Spleen (tissue), 11 donors: ENCODE results near the gene APOBEC3G. TPM values are rescaled to one million over a fixed set of nuclear protein-coding genes. Genes with fewer than 3 reads are reported as not detected.
A peak's percentile ranks its signal among the peaks of the same experiment; 100 is the strongest.

Experiments
- DNase-seq: peaks from one replicate; pipeline ENCODE4 v3.0.0-alpha.2; 2020
- H3K27ac ChIP-seq, 8 donors: fragments of 200-600 bp; sonication (generic) in 7 of 8; 1 replicate in 4 of 8; 2 replicates in 4 of 8; pipeline versions ENCODE4 v1.5.0 to v1.8.0; 2016 to 2021; ENCODE audit warnings: inconsistent platforms in 4 of 8, mild to moderate bottlenecking in 4 of 8, moderate library complexity in 1 of 8
- H3K27me3 ChIP-seq, 7 donors: fragments of 200-600 bp; sonication (generic) in 6 of 7; replicated peaks in 1 of 7; 1 replicate in 4 of 7; 2 replicates in 3 of 7; pipeline versions ENCODE4 v1.5.0 to v1.8.0; 2016 to 2021; ENCODE audit warnings: inconsistent platforms in 3 of 7, mild to moderate bottlenecking in 1 of 7
- H3K36me3 ChIP-seq, 6 donors: fragments of 200-600 bp; sonication (generic) in 5 of 6; 1 replicate in 4 of 6; 2 replicates in 2 of 6; pipeline versions ENCODE4 v1.5.0 to v1.8.0; 2016 to 2021; ENCODE audit warnings: inconsistent platforms in 2 of 6
- H3K4me1 ChIP-seq, 6 donors: fragments of 200-600 bp; sonication (generic) in 5 of 6; 1 replicate in 3 of 6; 2 replicates in 3 of 6; pipeline versions ENCODE4 v1.5.0 to v1.8.0; 2016 to 2021; ENCODE audit warnings: inconsistent platforms in 3 of 6
- H3K4me3 ChIP-seq, 8 donors: fragments of 200-600 bp; sonication (generic) in 7 of 8; 1 replicate in 4 of 8; 2 replicates in 4 of 8; pipeline versions ENCODE4 v1.5.0 to v1.8.0; 2016 to 2021; ENCODE audit warnings: inconsistent platforms in 4 of 8, mild to moderate bottlenecking in 4 of 8, moderate library complexity in 2 of 8
- H3K9me3 ChIP-seq, 8 donors: fragments of 200-600 bp; sonication (generic) in 7 of 8; 1 replicate in 4 of 8; 2 replicates in 4 of 8; pipeline versions ENCODE4 v1.5.0 to v1.8.0; 2016 to 2021; ENCODE audit warnings: inconsistent platforms in 4 of 8
- POLR2A ChIP-seq, 3 donors: fragments of 450-650 bp; IDR thresholded peaks; one replicate each; pipeline ENCODE4 v1.5.1; 2017; ENCODE audit warnings: antibody characterized with exemption in 3 of 3, mild to moderate bottlenecking in 1 of 3
- POLR2AphosphoS5 ChIP-seq, 3 donors: sonication (generic); formaldehyde crosslinking; IDR thresholded peaks; one replicate each; pipeline ENCODE4 v1.5.1; 2017; ENCODE audit warnings: antibody characterized with exemption in 3 of 3
- WGBS, 5 donors: extraction: QIAGEN DNeasy Blood & Tissue Kit in 3 of 5; methylation state at CpG; one replicate each; pipeline versions ENCODE4 v1.1.5 to v1.1.7; 2013 to 2018; 5-methylcytosine and 5-hydroxymethylcytosine counted together
- intact Hi-C: fragments of 100-400 bp; cut with DNase I; formaldehyde crosslinking; loops from one replicate; pipeline ENCODE4 v1.15.0; 2023; ENCODE audit warnings: low total_unique reads
- polyA plus RNA-seq, 3 donors: library from polyadenylated mRNA; stranded (reverse); fragments of 200-250 nt; gene quantifications; one replicate each; pipeline ENCODE4 v1.2.1, GENCODE V29; 2013
- small RNA-seq, 4 donors: library from RNA; depleted of rRNA; stranded (forward); fragments of <200 nt; gene quantifications; one replicate each; pipeline ENCODE3, GENCODE V24; 2016
- total RNA-seq, 7 donors: library from RNA; depleted of rRNA in 3 of 7; stranded (reverse); fragments of >200 nt in 3 of 7; fragmentation: NEBNext Ultra II Directional in 4 of 7; extraction: Animal tissue kit (Norgen Biotek cat#: 25700) in 4 of 7; gene quantifications; one replicate each; pipeline versions ENCODE4 v1.1.0 to v1.2.1, GENCODE V29; 2016 to 2021
- TF ChIP-seq, protein P1 (sequence below), 11 experiments: fragments of 200-600 bp in 7 of 11; fragments of 450-650 bp in 4 of 11; sonication (generic) in 4 of 11; IDR thresholded peaks in 8 of 11; conservative IDR thresholded peaks in 3 of 11; 1 replicate in 7 of 11; 2 replicates in 4 of 11; pipeline versions ENCODE4 v1.4.0 to v1.8.0; 2016 to 2021; ENCODE audit warnings: antibody characterized with exemption in 11 of 11, inconsistent platforms in 4 of 11, mild to moderate bottlenecking in 1 of 11
- donor health status: healthy with polysubstance abuse.
- donor health status: DM: no; HTN: no; CAD: no; lungs with moderate emphysema.
- donor health status: DM: no; HTN: no; CAD: no.
- donor health status: Bipolar disorder and iron deficiency.
- donor health status: healthy.
- donor health status: DM: no; HTN: no; CAD: no.
- donor health status: DM: yes; HTN: yes; CAD: no.

The APOBEC3G gene
- total and polyA plus RNA-seq, 10 donors = 44.3 to 72.8 (median 52.0) TPM

GRCh38 chr22:39134366-39135091 is 57.5 kb downstream of the APOBEC3G start:
- TF ChIP-seq POLR2AphosphoS5 (IDR thresholded peaks at IDR 0.05) (no peak), POLR2A (IDR thresholded peaks at IDR 0.05) (no peak)
- TF ChIP-seq, protein P1, sequence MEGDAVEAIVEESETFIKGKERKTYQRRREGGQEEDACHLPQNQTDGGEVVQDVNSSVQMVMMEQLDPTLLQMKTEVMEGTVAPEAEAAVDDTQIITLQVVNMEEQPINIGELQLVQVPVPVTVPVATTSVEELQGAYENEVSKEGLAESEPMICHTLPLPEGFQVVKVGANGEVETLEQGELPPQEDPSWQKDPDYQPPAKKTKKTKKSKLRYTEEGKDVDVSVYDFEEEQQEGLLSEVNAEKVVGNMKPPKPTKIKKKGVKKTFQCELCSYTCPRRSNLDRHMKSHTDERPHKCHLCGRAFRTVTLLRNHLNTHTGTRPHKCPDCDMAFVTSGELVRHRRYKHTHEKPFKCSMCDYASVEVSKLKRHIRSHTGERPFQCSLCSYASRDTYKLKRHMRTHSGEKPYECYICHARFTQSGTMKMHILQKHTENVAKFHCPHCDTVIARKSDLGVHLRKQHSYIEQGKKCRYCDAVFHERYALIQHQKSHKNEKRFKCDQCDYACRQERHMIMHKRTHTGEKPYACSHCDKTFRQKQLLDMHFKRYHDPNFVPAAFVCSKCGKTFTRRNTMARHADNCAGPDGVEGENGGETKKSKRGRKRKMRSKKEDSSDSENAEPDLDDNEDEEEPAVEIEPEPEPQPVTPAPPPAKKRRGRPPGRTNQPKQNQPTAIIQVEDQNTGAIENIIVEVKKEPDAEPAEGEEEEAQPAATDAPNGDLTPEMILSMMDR (IDR thresholded peaks at IDR 0.05 in 8 of 11, conservative IDR thresholded peaks at IDR 0.05 in 3 of 11) = no peak
- Histone ChIP-seq H3K36me3 (peaks cover 0 to 89% (median 28%) of the 10 kb centered on the region in 6 donors), H3K4me3 (no peak overlapping the region), H3K9me3 (no peaks in the 10 kb centered on the region), H3K4me1 (peaks cover 0 to 22% (median 9%) of the 10 kb centered on the region in 6 donors), H3K27me3 (no peaks in the 10 kb centered on the region), H3K27ac (no peak overlapping the region)
- intact Hi-C loops = no loop called here
- DNase-seq = peak; percentile 74
- 86 to 95% (median 94%) methylated on average over 17 to 35 of the region's 35 CpGs for WGBS, 5 donors

GRCh38 chr22:39135092-39135896 is 58.2 kb downstream of the APOBEC3G start:
- Histone ChIP-seq H3K9me3 (no peaks in the 10 kb centered on the region), H3K4me1 (peaks cover 0 to 22% (median 9%) of the 10 kb centered on the region in 6 donors), H3K27me3 (no peaks in the 10 kb centered on the region), H3K27ac (no peak overlapping the region), H3K36me3 (peaks cover 0 to 86% (median 28%) of the 10 kb centered on the region in 6 donors), H3K4me3 (no peak overlapping the region)
- 52 to 71% (median 67%) methylated on average over 11 to 15 of the region's 15 CpGs for WGBS, 5 donors
- intact Hi-C loops = no loop called here
- TF ChIP-seq, protein P1 (IDR thresholded peaks at IDR 0.05 in 8 of 11, conservative IDR thresholded peaks at IDR 0.05 in 3 of 11) = peak in 7 of 11 experiments; percentile 17 to 64 (median 45)
- TF ChIP-seq POLR2AphosphoS5 (IDR thresholded peaks at IDR 0.05) (peak in 1 of 3 donors; percentile 22), POLR2A (IDR thresholded peaks at IDR 0.05) (no peak)
- peak; percentile 81 for DNase-seq

GRCh38 chr22:39136317-39136716 is 59.2 kb downstream of the APOBEC3G start:
- Histone ChIP-seq H3K27me3 (no peaks in the 10 kb centered on the region), H3K36me3 (peaks cover 0 to 87% (median 28%) of the 10 kb centered on the region in 6 donors), H3K27ac (no peak overlapping the region), H3K4me1 (peaks cover 0 to 18% (median 5%) of the 10 kb centered on the region in 6 donors), H3K9me3 (no peaks in the 10 kb centered on the region), H3K4me3 (no peak overlapping the region)
- 83 to 96% (median 94%) methylated on average over 8 of the region's 8 CpGs for WGBS, 5 donors
- TF ChIP-seq, protein P1 (IDR thresholded peaks at IDR 0.05 in 8 of 11, conservative IDR thresholded peaks at IDR 0.05 in 3 of 11) = no peak
- no peak for TF ChIP-seq POLR2A (IDR thresholded peaks at IDR 0.05)
- TF ChIP-seq POLR2AphosphoS5 (IDR thresholded peaks at IDR 0.05) = peak in 2 of 3 donors; percentile 10 to 32
- peak; percentile 61 for DNase-seq
- intact Hi-C loops = no loop called here

Small RNAs within 50 kb of the gene (small RNA-seq; reads per million reads assigned to genes)
- gene AL022318.2 (0 reads per million in 4 donors), gene COX5BP7 (0 reads per million in 4 donors)

Other genes with a start within 250 kb of the APOBEC3G start
- 10 to 100 TPM in 1 of 7 donors, 1 to 10 TPM in 6; 3.8 to 11.5 (median 5.0) TPM for gene NPTXR, start 233.2 kb upstream of the APOBEC3G start, total RNA-seq
- 1 to 10 TPM in 1 of 3 donors, under 1 TPM in 2; 0.24 to 1.2 (median 0.53) TPM for gene NPTXR, start 233.2 kb upstream of the APOBEC3G start, polyA plus RNA-seq
- gene CBX6, start 205.1 kb upstream of the APOBEC3G start, total RNA-seq = 10 to 100 TPM; 35.8 to 72.2 (median 49.2) TPM
- gene CBX6, start 205.1 kb upstream of the APOBEC3G start, polyA plus RNA-seq = 10 to 100 TPM; 10.2 to 26.3 (median 11.3) TPM
- 100 to 1,000 TPM in 2 of 7 donors, 10 to 100 TPM in 5; 18.6 to 163 (median 68.0) TPM for gene APOBEC3A, start 119.7 kb upstream of the APOBEC3G start, total RNA-seq
- gene APOBEC3A, start 119.7 kb upstream of the APOBEC3G start, polyA plus RNA-seq = 1 to 10 TPM; 1.2 to 5.6 (median 3.9) TPM
- 10 to 100 TPM in 1 of 7 donors, 1 to 10 TPM in 5, not detected in 1; 2.5 to 14.0 (median 7.2) TPM for gene APOBEC3B, start 94.9 kb upstream of the APOBEC3G start, total RNA-seq
- 1 to 10 TPM; 1.2 to 3.7 (median 2.1) TPM for gene APOBEC3B, start 94.9 kb upstream of the APOBEC3G start, polyA plus RNA-seq
- 10 to 100 TPM; 23.5 to 72.4 (median 54.2) TPM for gene APOBEC3C, start 63.0 kb upstream of the APOBEC3G start, total RNA-seq
- gene APOBEC3C, start 63.0 kb upstream of the APOBEC3G start, polyA plus RNA-seq = 10 to 100 TPM; 42.8 to 60.3 (median 45.2) TPM
- 10 to 100 TPM; 14.8 to 23.6 (median 17.6) TPM for gene APOBEC3D, start 56.1 kb upstream of the APOBEC3G start, total RNA-seq
- 10 to 100 TPM in 1 of 3 donors, 1 to 10 TPM in 2; 4.5 to 12.7 (median 6.8) TPM for gene APOBEC3D, start 56.1 kb upstream of the APOBEC3G start, polyA plus RNA-seq
- 10 to 100 TPM; 11.4 to 31.5 (median 27.6) TPM for gene APOBEC3F, start 36.4 kb upstream of the APOBEC3G start, total RNA-seq
- 10 to 100 TPM in 1 of 3 donors, 1 to 10 TPM in 2; 5.4 to 17.2 (median 7.9) TPM for gene APOBEC3F, start 36.4 kb upstream of the APOBEC3G start, polyA plus RNA-seq
- 1 to 10 TPM in 5 of 7 donors, under 1 TPM in 1, not detected in 1; 0.70 to 3.8 (median 2.2) TPM for gene APOBEC3H, start 20.0 kb downstream of the APOBEC3G start, total RNA-seq
- gene APOBEC3H, start 20.0 kb downstream of the APOBEC3G start, polyA plus RNA-seq = 1 to 10 TPM; 1.8 to 3.4 (median 2.3) TPM
- 10 to 100 TPM; 50.9 to 99.4 (median 64.6) TPM for gene CBX7, start 75.4 kb downstream of the APOBEC3G start, total RNA-seq
- 10 to 100 TPM; 20.2 to 62.0 (median 26.8) TPM for gene CBX7, start 75.4 kb downstream of the APOBEC3G start, polyA plus RNA-seq
- 10 to 100 TPM in 2 of 7 donors, 1 to 10 TPM in 5; 2.4 to 20.5 (median 9.3) TPM for gene PDGFB, start 167.7 kb downstream of the APOBEC3G start, total RNA-seq
- gene PDGFB, start 167.7 kb downstream of the APOBEC3G start, polyA plus RNA-seq = 1 to 10 TPM; 1.7 to 8.2 (median 2.0) TPM
- 1,000 to 10,000 TPM; 1,607 to 2,098 (median 1,685) TPM for gene RPL3, start 242.3 kb downstream of the APOBEC3G start, total RNA-seq
- gene RPL3, start 242.3 kb downstream of the APOBEC3G start, polyA plus RNA-seq = 1,000 to 10,000 TPM; 4,418 to 6,240 (median 4,821) TPM